ENCODE measurements around the gene ARHGAP19. TPM values are rescaled to one million over a fixed set of nuclear protein-coding genes. Genes with fewer than 3 reads are reported as not detected.

ARHGAP19 gene, protein sequence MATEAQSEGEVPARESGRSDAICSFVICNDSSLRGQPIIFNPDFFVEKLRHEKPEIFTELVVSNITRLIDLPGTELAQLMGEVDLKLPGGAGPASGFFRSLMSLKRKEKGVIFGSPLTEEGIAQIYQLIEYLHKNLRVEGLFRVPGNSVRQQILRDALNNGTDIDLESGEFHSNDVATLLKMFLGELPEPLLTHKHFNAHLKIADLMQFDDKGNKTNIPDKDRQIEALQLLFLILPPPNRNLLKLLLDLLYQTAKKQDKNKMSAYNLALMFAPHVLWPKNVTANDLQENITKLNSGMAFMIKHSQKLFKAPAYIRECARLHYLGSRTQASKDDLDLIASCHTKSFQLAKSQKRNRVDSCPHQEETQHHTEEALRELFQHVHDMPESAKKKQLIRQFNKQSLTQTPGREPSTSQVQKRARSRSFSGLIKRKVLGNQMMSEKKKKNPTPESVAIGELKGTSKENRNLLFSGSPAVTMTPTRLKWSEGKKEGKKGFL
- 5.8 and 11.6 TPM in 2 replicates for total RNA-seq

DNA sequence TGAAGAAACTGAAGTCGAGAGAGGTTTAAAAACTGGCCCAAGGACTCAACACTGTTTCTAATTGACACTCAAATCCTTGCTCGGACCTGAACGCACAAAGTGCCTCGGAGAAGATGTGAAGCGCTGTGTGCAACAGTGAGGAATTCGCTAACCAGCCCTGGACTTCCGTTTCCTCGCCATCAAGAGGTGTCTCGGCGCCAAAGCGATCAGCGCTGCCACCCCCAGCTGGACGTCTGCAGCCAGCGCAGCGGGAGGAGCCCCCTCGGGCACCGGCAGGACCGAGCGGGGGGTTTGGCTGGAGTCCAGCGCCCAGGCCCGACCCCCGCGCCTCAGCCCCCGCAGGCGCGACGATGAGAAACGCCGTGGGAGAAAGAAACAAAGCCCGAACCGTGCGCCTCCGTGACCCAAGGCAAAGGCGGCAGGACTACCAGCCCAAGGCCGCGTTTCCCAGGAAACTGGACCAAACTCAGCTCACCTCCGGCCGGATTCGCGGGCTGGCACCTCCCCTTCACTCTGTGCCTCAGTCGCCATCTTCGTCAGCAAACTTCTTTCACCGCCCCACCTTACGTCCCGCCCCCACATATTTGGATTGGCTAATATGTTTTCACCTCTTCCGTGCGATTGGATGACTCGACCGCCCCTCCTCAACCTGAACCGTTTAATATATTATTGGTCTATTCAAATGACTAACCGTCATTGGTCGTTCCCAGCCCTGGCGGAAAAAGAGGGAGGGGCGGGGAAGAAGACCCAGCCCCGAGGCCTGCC, at the start of gene ARHGAP19:
Gene ARHGAP19 (minus strand): TSS at position 541 of the 765 bp plus-strand sequence. CDS start 10 bp downstream, at position 531.

DNA sequence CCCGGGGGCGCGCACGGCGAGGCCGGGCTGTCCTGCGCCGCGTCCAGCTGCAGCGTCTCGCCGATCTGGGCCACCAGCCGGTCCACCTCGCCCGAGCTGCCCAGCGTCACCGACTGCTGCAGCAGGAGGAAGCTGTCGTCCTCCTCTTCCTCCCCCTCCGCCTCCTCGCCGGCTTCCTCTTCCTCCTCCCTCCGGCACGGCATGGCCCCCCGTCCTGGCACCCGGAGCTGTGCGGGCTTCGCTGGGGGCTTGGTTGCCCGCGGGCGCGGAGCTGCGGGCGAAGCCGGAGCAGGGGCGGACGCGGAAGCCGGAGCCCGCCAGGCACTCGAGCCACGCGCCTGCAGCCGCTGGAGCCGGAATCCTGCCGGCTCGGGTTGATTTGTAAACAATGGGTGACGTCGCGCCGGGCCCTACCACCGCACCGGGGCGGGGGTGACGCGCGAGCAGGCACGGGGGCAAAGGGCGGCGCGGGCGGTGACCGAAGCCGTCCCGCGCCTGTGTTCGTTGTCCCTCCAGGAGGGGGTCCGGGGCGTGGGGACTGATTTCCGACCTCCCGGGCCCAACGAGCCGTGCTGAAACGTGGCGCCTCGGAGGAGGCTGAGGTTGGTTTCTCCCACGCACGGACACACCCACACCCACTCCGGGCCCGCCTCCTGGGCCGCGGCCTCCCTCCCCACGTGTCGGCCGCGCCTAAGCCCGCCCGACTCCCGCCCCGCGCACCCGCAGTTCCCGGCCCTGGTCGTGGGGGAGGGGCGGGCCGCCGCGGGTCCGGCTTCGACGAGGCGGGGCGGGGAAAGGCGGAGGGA, 42.1 kb upstream of the ARHGAP19 start, which contains the start of gene FRAT2:
Gene FRAT2 (minus strand): TSS at position 360 of the 806 bp plus-strand sequence. CDS start 157 bp downstream, at position 203.

DNA sequence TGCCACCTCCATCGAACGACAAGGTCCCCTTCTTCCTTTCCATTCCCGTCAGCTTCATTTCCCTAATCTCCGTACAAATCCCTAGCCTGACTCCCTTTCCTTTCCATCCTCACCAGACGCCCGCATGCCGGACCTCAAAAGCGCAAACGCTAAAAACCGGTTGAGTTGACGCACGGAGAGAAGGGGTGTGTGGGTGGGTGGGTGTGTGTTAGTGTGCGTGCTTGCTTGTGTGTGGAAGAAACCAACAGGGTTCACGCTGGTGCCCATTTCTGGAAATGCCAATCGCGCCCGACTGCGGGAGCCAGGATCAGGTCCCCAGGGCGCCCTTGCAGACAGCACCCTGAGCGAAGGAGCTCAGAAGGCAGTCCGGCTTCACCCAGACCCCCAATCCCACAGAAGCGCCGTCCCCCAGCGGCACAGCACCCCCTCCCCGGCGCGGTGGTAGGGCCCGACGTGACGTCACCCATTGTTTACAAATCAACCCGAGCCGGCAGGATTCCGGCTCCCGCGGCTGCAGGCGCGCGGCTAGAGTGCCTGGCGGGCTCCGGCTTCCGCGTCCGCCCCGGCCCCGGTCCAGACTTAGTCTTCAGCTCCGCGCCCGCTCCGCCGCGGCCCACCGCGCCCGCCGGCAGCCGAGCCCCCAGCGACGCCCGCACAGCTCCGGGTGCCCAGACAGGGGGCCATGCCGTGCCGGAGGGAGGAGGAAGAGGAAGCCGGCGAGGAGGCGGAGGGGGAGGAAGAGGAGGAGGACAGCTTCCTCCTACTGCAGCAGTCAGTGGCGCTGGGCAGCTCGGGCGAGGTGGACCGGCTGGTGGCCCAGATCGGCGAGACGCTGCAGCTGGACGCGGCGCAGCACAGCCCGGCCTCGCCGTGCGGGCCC, 26.6 kb upstream of the ARHGAP19 start, which contains the start of gene FRAT1:
Gene FRAT1 (plus strand): TSS at position 500 of the 880 bp plus-strand sequence. CDS start 183 bp downstream, at position 683.

DNA sequence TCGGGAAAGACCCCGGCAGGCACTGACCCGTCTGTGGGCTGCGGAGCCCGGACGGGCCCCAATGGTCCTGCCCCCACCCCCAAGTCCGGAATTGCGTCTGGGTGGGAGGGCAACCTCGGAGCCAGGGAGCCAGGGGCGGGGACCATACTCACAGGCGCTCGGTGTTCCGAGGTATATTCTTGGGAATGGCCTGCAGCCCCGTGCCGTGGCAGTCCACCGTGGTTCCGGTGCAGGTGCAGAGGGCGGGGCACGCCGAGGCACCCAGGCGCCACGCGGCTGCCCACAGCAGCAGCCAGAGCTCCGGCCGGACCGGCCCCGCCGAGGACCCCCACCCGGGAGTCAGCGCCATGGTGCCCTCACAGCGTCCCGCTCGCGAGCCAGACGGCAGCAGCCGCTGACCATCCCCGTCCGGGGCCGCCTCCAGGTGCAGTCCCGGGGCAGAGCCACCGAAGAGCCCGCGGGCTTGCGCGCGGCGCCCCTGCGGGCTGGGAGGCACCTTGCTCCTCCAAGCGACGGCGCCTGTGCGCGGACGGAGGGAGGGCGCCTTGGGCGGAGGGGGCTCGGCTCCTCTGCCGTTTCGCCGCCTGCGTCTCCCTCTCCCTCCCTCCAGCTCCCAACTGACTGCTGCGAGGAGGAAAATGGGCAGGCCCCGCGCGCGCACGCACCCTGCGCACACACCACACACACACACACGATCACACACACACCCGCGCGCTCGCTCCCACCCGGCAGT, 106.9 kb downstream of the ARHGAP19 start, which contains the start of gene SLIT1:
Gene SLIT1 (minus strand): TSS at position 634 of the 733 bp plus-strand sequence. CDS start 285 bp downstream, at position 349.

Other genes starting within 250 kb of the ARHGAP19 start
- gene SLIT1, start 106.7 kb downstream of the ARHGAP19 start, total RNA-seq = not detected in 2 replicates
- 0.27 and 1.6 TPM in 2 replicates for gene FRAT1, start 26.6 kb upstream of the ARHGAP19 start, total RNA-seq
- 9.1 and 10.2 TPM in 2 replicates for gene FRAT2, start 42.1 kb upstream of the ARHGAP19 start, total RNA-seq
- 24.8 and 27.3 TPM in 2 replicates for gene RRP12, start 108.7 kb upstream of the ARHGAP19 start, total RNA-seq
- gene PGAM1, start 133.6 kb upstream of the ARHGAP19 start, total RNA-seq = 506 and 725 TPM in 2 replicates
- 44.2 and 52.7 TPM in 2 replicates for gene EXOSC1, start 153.4 kb upstream of the ARHGAP19 start, total RNA-seq
- 53.5 and 58.4 TPM in 2 replicates for gene ZDHHC16, start 153.5 kb upstream of the ARHGAP19 start, total RNA-seq
- 96.5 and 110 TPM in 2 replicates for gene MMS19, start 205.8 kb upstream of the ARHGAP19 start, total RNA-seq
- gene UBTD1, start 206.3 kb upstream of the ARHGAP19 start, total RNA-seq = 25.9 and 28.3 TPM in 2 replicates